Ishikawa (cell line): ENCODE measurements around the gene ADAMTS15.

Experiments used
- CEBPB ChIP-seq: IDR thresholded peaks from 2 replicates; pipeline ENCODE4 v1.6.1; 2012
- CREB1 ChIP-seq: IDR thresholded peaks from 2 replicates; pipeline ENCODE4 v1.6.1; 2012; ENCODE audit warnings: low read depth
- EGR1 ChIP-seq: IDR thresholded peaks from 2 replicates; pipeline ENCODE4 v1.6.1; 2012
- EP300 ChIP-seq: IDR thresholded peaks from 2 replicates; pipeline ENCODE4 v1.6.1; 2012; ENCODE audit warnings: borderline replicate concordance
- FOXM1 ChIP-seq: IDR thresholded peaks from 2 replicates; pipeline ENCODE4 v1.6.1; 2012; ENCODE audit warnings: low read depth, borderline replicate concordance
- MAX ChIP-seq: IDR thresholded peaks from 2 replicates; pipeline ENCODE4 v1.6.1; 2012
- NFIC ChIP-seq: IDR thresholded peaks from 2 replicates; pipeline ENCODE4 v1.6.1; 2012
- RAD21 ChIP-seq: IDR thresholded peaks from 2 replicates; pipeline ENCODE4 v1.6.1; 2012; ENCODE audit warnings: low read depth
- REST ChIP-seq: IDR thresholded peaks from 2 replicates; pipeline ENCODE4 v1.6.1; 2012; ENCODE audit warnings: low read depth, mild to moderate bottlenecking
- TAF1 ChIP-seq: IDR thresholded peaks from 2 replicates; pipeline ENCODE4 v1.6.1; 2012; ENCODE audit warnings: low read depth, mild to moderate bottlenecking
- TCF12 ChIP-seq: IDR thresholded peaks from 2 replicates; pipeline ENCODE4 v1.6.1; 2012; ENCODE audit warnings: low read depth
- TEAD4 ChIP-seq: IDR thresholded peaks from 2 replicates; pipeline ENCODE4 v1.6.1; 2012
- USF1 ChIP-seq: IDR thresholded peaks from 2 replicates; pipeline ENCODE4 v1.6.1; 2012
- YY1 ChIP-seq: IDR thresholded peaks from 2 replicates; pipeline ENCODE4 v1.6.1; 2012; ENCODE audit warnings: low read depth
- ZBTB7A ChIP-seq: IDR thresholded peaks from 2 replicates; pipeline ENCODE4 v1.6.1; 2012; ENCODE audit warnings: low read depth

Gene ADAMTS15

GRCh38 chr11:130436171-130436570 lies 12.3 kb upstream of the ADAMTS15 start:
- TF ChIP-seq MAX (no peak), ZBTB7A (no peak), FOXM1 (no peak), NFIC (no peak), EP300 (no peak), RAD21 (no peak), TCF12 (no peak), TEAD4 (no peak), USF1 (no peak), CREB1 (no peak), CEBPB (no peak), YY1 (no peak), TAF1 (no peak), EGR1 (no peak), REST (no peak)

- TF ChIP-seq EP300 (no peak), YY1 (no peak)
Measured at GRCh38 chr11:130437848-130438247, 10.6 kb upstream of the ADAMTS15 start.

- no peak for TF ChIP-seq TCF12
- no peak for TF ChIP-seq MAX
- no peak for TF ChIP-seq EGR1
- TF ChIP-seq EP300 = no peak
- TF ChIP-seq RAD21 = no peak
- no peak for TF ChIP-seq REST
- no peak for TF ChIP-seq CREB1
- no peak for TF ChIP-seq NFIC
- no peak for TF ChIP-seq TAF1
- TF ChIP-seq TEAD4 = no peak
- TF ChIP-seq FOXM1 = no peak
- no peak for TF ChIP-seq USF1
- no peak for TF ChIP-seq ZBTB7A
- TF ChIP-seq YY1 = no peak
Measured at GRCh38 chr11:130439160-130439519, 9.3 kb upstream of the ADAMTS15 start.

- TF ChIP-seq TEAD4 (no peak), USF1 (no peak), FOXM1 (no peak), CEBPB (no peak), REST (no peak), RAD21 (no peak), TAF1 (no peak), NFIC (no peak), MAX (no peak)
Measured at GRCh38 chr11:130439876-130440275, 8.6 kb upstream of the ADAMTS15 start.
